NCI-H1105 treated with DMSO at 0.1 percent for 48 hours (cell line): Measurements from ENCODE around the gene KIAA1328.

ENCODE experiments used
- DNase-seq: peaks from one replicate; lab custom pipeline; 2025; lab: John Stamatoyannopoulos, UW

The KIAA1328 gene

GRCh38 chr18:37253394-37254235, 424.7 kb downstream of the KIAA1328 start:
- DNase-seq = peak; percentile 64

- no peak for DNase-seq
Observed at GRCh38 chr18:37254236-37254754, 425.4 kb downstream of the KIAA1328 start.

- DNase-seq = no peak
Observed at GRCh38 chr18:37254973-37255372, 426.0 kb downstream of the KIAA1328 start.

- no peak for DNase-seq
Observed at GRCh38 chr18:37258131-37258530, 429.2 kb downstream of the KIAA1328 start.

- DNase-seq = no peak
Observed at GRCh38 chr18:37258819-37259218, 429.9 kb downstream of the KIAA1328 start.

GRCh38 chr18:37259711-37260110, 430.8 kb downstream of the KIAA1328 start:
- DNase-seq = no peak

GRCh38 chr18:37260367-37261093, 431.6 kb downstream of the KIAA1328 start:
- no peak for DNase-seq

- no peak for DNase-seq
Observed at GRCh38 chr18:37261246-37261840, 432.4 kb downstream of the KIAA1328 start.

GRCh38 chr18:37261988-37262387, 433.1 kb downstream of the KIAA1328 start:
- no peak for DNase-seq

- no peak for DNase-seq
Observed at GRCh38 chr18:37264956-37265355, 436.0 kb downstream of the KIAA1328 start.

- no peak for DNase-seq
Observed at GRCh38 chr18:37265382-37265781, 436.5 kb downstream of the KIAA1328 start.

- no peak for DNase-seq
Observed at GRCh38 chr18:37266290-37266689, 437.4 kb downstream of the KIAA1328 start.

- DNase-seq = no peak
Observed at GRCh38 chr18:37270038-37270665, 441.2 kb downstream of the KIAA1328 start.

- no peak for DNase-seq
Observed at GRCh38 chr18:37270666-37271052, 441.7 kb downstream of the KIAA1328 start.

- DNase-seq = peak; percentile 69
Observed at GRCh38 chr18:37272226-37272625, 443.3 kb downstream of the KIAA1328 start.

GRCh38 chr18:37272841-37273240, 443.9 kb downstream of the KIAA1328 start:
- DNase-seq = no peak

- DNase-seq = no peak
Observed at GRCh38 chr18:37274309-37275236, 445.6 kb downstream of the KIAA1328 start.

- DNase-seq = no peak
Observed at GRCh38 chr18:37275237-37275741, 446.4 kb downstream of the KIAA1328 start.

- no peak for DNase-seq
Observed at GRCh38 chr18:37276111-37276890, 447.4 kb downstream of the KIAA1328 start.

GRCh38 chr18:37277804-37278203, 448.9 kb downstream of the KIAA1328 start:
- DNase-seq = no peak
